ENCODE measurements around the gene FBXO34.
A peak's percentile ranks its signal among the peaks of the same experiment; 100 is the strongest.

Gene FBXO34

GRCh38 chr14:55333711-55334485, 62.7 kb downstream of the FBXO34 start:
- DNase-seq: peak; percentile 33
- WGBS (ENCODE audit: extremely low coverage, insufficient coverage, low lambda C conversion rate): no CpG with 5 or more reads among the region's 4 CpGs
- Histone ChIP-seq H3K18ac (ENCODE audit: low read length) (no peak overlapping the region), H4K5ac (ENCODE audit: low read length) (no peak overlapping the region), H3K4ac (ENCODE audit: low read depth, low read length) (no peak overlapping the region), H3K27ac (ENCODE audit: low read depth, low read length) (no peak overlapping the region), H2BK120ac (ENCODE audit: low read depth, low read length) (no peak overlapping the region), H2AK5ac (ENCODE audit: low read length) (no peak overlapping the region), H3K23ac (ENCODE audit: low read length) (no peak overlapping the region), H3K36me3 (ENCODE audit: control insufficient read depth, insufficient read depth, low read length) (no peaks in the 10 kb centered on the region), H3K4me2 (ENCODE audit: low read length) (no peak overlapping the region), H3K4me3 (ENCODE audit: low read length) (no peak overlapping the region), H3K56ac (ENCODE audit: low read length) (no peak overlapping the region), H2BK15ac (replicated peaks; ENCODE audit: low read depth) (no peak overlapping the region), H3K27me3 (ENCODE audit: insufficient read depth, low read length, poor library complexity) (no peaks in the 10 kb centered on the region), H2BK5ac (ENCODE audit: low read length) (no peak overlapping the region), H3K4me1 (ENCODE audit: control insufficient read depth, low read depth, low read length) (peaks cover 4% of the 10 kb centered on the region), H3K79me2 (ENCODE audit: control insufficient read depth, insufficient read depth, low read length) (peaks cover 16% of the 10 kb centered on the region), H4K8ac (ENCODE audit: low read depth, low read length) (no peak overlapping the region), H3K9ac (ENCODE audit: low read length) (no peak overlapping the region), H3K79me1 (ENCODE audit: low read length) (peaks cover 15% of the 10 kb centered on the region)

- Histone ChIP-seq H3K56ac (ENCODE audit: low read length) (no peak overlapping the region), H3K18ac (ENCODE audit: low read length) (no peak overlapping the region), H2AK5ac (ENCODE audit: low read length) (no peak overlapping the region), H3K4me2 (ENCODE audit: low read length) (no peak overlapping the region), H3K9ac (ENCODE audit: low read length) (no peak overlapping the region), H4K5ac (ENCODE audit: low read length) (no peak overlapping the region), H3K4me1 (ENCODE audit: control insufficient read depth, low read depth, low read length) (peaks cover 4% of the 10 kb centered on the region), H3K79me2 (ENCODE audit: control insufficient read depth, insufficient read depth, low read length) (peaks cover 20% of the 10 kb centered on the region), H2BK15ac (replicated peaks; ENCODE audit: low read depth) (no peak overlapping the region), H3K4ac (ENCODE audit: low read depth, low read length) (no peak overlapping the region), H3K23ac (ENCODE audit: low read length) (no peak overlapping the region), H3K4me3 (ENCODE audit: low read length) (no peak overlapping the region), H3K27ac (ENCODE audit: low read depth, low read length) (no peak overlapping the region), H2BK5ac (ENCODE audit: low read length) (no peak overlapping the region), H2BK120ac (ENCODE audit: low read depth, low read length) (no peak overlapping the region), H3K36me3 (ENCODE audit: control insufficient read depth, insufficient read depth, low read length) (no peaks in the 10 kb centered on the region), H4K8ac (ENCODE audit: low read depth, low read length) (no peak overlapping the region), H3K79me1 (ENCODE audit: low read length) (peaks cover 20% of the 10 kb centered on the region), H3K27me3 (ENCODE audit: insufficient read depth, low read length, poor library complexity) (no peaks in the 10 kb centered on the region)
- DNase-seq: no peak
- WGBS (ENCODE audit: extremely low coverage, insufficient coverage, low lambda C conversion rate): no CpG with 5 or more reads among the region's 2 CpGs
Measured at GRCh38 chr14:55336162-55336561, 64.9 kb downstream of the FBXO34 start.

DNA sequence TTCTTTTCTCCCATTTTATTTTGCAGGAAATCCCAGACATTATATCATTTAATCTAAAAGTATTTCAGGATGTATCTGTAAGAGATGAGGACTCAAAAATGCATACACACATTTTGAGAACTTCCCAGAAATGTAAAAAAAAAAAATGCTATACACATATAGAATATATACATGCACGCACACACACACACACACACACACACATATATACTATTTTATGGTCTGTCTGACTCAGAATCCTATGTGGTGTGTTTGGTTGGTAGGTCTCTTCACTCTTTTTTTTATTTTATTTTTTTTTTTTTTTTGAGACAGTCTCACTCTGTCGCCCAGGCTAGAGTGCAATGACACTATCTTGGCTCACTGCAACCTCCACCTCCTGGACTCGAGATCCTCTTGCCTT, 65.5 kb downstream of the FBXO34 start:
- no peak overlapping the region for H3K4me3 ChIP-seq (ENCODE audit: low read length)
- H3K79me2 ChIP-seq (ENCODE audit: control insufficient read depth, insufficient read depth, low read length): peaks cover 20% of the 10 kb centered on the region
- no CpG with 5 or more reads among the region's 3 CpGs for WGBS (ENCODE audit: extremely low coverage, insufficient coverage, low lambda C conversion rate)

GRCh38 chr14:55339770-55340169, 68.5 kb downstream of the FBXO34 start:
- H2BK5ac ChIP-seq (ENCODE audit: low read length): no peak overlapping the region
- no peak for DNase-seq
- H2BK120ac ChIP-seq (ENCODE audit: low read depth, low read length): no peak overlapping the region
- no peak overlapping the region for H2AK5ac ChIP-seq (ENCODE audit: low read length)
- H3K23ac ChIP-seq (ENCODE audit: low read length): no peak overlapping the region
- no peaks in the 10 kb centered on the region for H3K27me3 ChIP-seq (ENCODE audit: insufficient read depth, low read length, poor library complexity)
- peaks cover 7% of the 10 kb centered on the region for H3K79me2 ChIP-seq (ENCODE audit: control insufficient read depth, insufficient read depth, low read length)
- H4K8ac ChIP-seq (ENCODE audit: low read depth, low read length): no peak overlapping the region
- H3K79me1 ChIP-seq (ENCODE audit: low read length): peaks cover 12% of the 10 kb centered on the region
- no peak overlapping the region for H2BK15ac ChIP-seq (replicated peaks; ENCODE audit: low read depth)
- no peaks in the 10 kb centered on the region for H3K4me1 ChIP-seq (ENCODE audit: control insufficient read depth, low read depth, low read length)
- no peak overlapping the region for H3K9ac ChIP-seq (ENCODE audit: low read length)
- no CpG with 5 or more reads among the region's 2 CpGs for WGBS (ENCODE audit: extremely low coverage, insufficient coverage, low lambda C conversion rate)
- H4K5ac ChIP-seq (ENCODE audit: low read length): no peak overlapping the region
- H3K4me3 ChIP-seq (ENCODE audit: low read length): no peak overlapping the region
- no peak overlapping the region for H3K4me2 ChIP-seq (ENCODE audit: low read length)
- no peak overlapping the region for H3K18ac ChIP-seq (ENCODE audit: low read length)
- no peak overlapping the region for H3K27ac ChIP-seq (ENCODE audit: low read depth, low read length)
- no peak overlapping the region for H3K56ac ChIP-seq (ENCODE audit: low read length)
- H3K36me3 ChIP-seq (ENCODE audit: control insufficient read depth, insufficient read depth, low read length): no peaks in the 10 kb centered on the region
- H3K4ac ChIP-seq (ENCODE audit: low read depth, low read length): no peak overlapping the region

More for the DNA sequence above, 65.5 kb downstream of the FBXO34 start:
- Histone ChIP-seq H3K4me2 (ENCODE audit: low read length) (no peak overlapping the region), H3K4ac (ENCODE audit: low read depth, low read length) (no peak overlapping the region), H2BK120ac (ENCODE audit: low read depth, low read length) (no peak overlapping the region), H4K5ac (ENCODE audit: low read length) (no peak overlapping the region), H3K79me1 (ENCODE audit: low read length) (peaks cover 21% of the 10 kb centered on the region), H4K8ac (ENCODE audit: low read depth, low read length) (no peak overlapping the region), H3K18ac (ENCODE audit: low read length) (no peak overlapping the region), H2AK5ac (ENCODE audit: low read length) (no peak overlapping the region), H3K27ac (ENCODE audit: low read depth, low read length) (no peak overlapping the region), H3K4me1 (ENCODE audit: control insufficient read depth, low read depth, low read length) (peaks cover 4% of the 10 kb centered on the region), H3K56ac (ENCODE audit: low read length) (no peak overlapping the region), H2BK5ac (ENCODE audit: low read length) (no peak overlapping the region), H2BK15ac (replicated peaks; ENCODE audit: low read depth) (no peak overlapping the region), H3K27me3 (ENCODE audit: insufficient read depth, low read length, poor library complexity) (no peaks in the 10 kb centered on the region), H3K9ac (ENCODE audit: low read length) (no peak overlapping the region), H3K23ac (ENCODE audit: low read length) (no peak overlapping the region), H3K36me3 (ENCODE audit: control insufficient read depth, insufficient read depth, low read length) (no peaks in the 10 kb centered on the region)
- DNase-seq: no peak

DNA sequence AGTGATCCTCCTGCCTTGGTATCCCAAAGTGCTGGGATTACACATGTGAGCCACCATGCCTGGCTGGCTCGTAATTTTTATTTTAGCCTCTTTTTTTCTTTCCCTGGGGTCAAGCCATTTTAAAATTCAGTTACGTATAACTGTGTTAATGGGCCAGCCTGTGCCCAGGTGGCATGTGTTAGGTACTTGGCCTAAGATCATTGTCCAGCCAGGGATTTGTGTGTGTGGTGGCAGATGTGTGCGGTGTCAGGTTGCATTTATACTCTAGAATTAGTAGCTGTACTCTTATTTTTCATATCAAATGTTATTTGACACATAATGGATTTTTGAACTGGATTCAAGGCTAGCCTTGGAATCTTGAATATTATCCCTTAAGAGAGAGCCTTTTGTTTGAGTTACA, 69.3 kb downstream of the FBXO34 start:
- Histone ChIP-seq H3K4me2 (ENCODE audit: low read length) (no peak overlapping the region), H3K9ac (ENCODE audit: low read length) (no peak overlapping the region), H3K4me1 (ENCODE audit: control insufficient read depth, low read depth, low read length) (no peaks in the 10 kb centered on the region), H4K8ac (ENCODE audit: low read depth, low read length) (no peak overlapping the region), H4K5ac (ENCODE audit: low read length) (no peak overlapping the region), H3K36me3 (ENCODE audit: control insufficient read depth, insufficient read depth, low read length) (no peaks in the 10 kb centered on the region), H3K4me3 (ENCODE audit: low read length) (no peak overlapping the region), H3K27me3 (ENCODE audit: insufficient read depth, low read length, poor library complexity) (no peaks in the 10 kb centered on the region), H3K79me1 (ENCODE audit: low read length) (peaks cover 12% of the 10 kb centered on the region), H2BK15ac (replicated peaks; ENCODE audit: low read depth) (no peak overlapping the region), H3K56ac (ENCODE audit: low read length) (no peak overlapping the region), H3K18ac (ENCODE audit: low read length) (no peak overlapping the region), H3K23ac (ENCODE audit: low read length) (no peak overlapping the region), H2BK5ac (ENCODE audit: low read length) (no peak overlapping the region), H3K4ac (ENCODE audit: low read depth, low read length) (no peak overlapping the region), H2AK5ac (ENCODE audit: low read length) (no peak overlapping the region), H3K27ac (ENCODE audit: low read depth, low read length) (no peak overlapping the region), H3K79me2 (ENCODE audit: control insufficient read depth, insufficient read depth, low read length) (peaks cover 6% of the 10 kb centered on the region), H2BK120ac (ENCODE audit: low read depth, low read length) (no peak overlapping the region)
- no peak for DNase-seq
- no CpG with 5 or more reads among the region's 3 CpGs for WGBS (ENCODE audit: extremely low coverage, insufficient coverage, low lambda C conversion rate)

DNA sequence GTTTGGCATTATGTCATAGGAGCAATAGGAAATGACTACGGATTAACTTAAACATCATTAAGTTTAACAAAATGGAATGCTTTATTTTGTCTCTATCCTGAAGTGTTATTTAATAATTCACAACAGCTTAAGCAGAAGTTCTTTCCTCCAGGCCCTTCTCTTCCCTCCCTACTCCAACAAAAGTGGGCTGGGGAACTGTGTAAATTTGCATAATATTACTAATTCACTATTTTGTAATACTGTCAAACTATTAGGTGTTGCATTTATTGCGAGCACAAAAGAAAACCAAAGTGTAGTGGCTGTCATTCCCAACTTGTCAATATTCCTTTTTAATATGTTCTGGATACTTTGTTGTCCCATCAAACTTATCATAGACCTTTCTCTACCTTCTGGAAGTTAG, 70.6 kb downstream of the FBXO34 start:
- no peak overlapping the region for H3K4me2 ChIP-seq (ENCODE audit: low read length)
- H4K8ac ChIP-seq (ENCODE audit: low read depth, low read length): no peak overlapping the region
- H3K79me1 ChIP-seq (ENCODE audit: low read length): peaks cover 18% of the 10 kb centered on the region
- H4K5ac ChIP-seq (ENCODE audit: low read length): no peak overlapping the region
- DNase-seq: no peak
- no peaks in the 10 kb centered on the region for H3K27me3 ChIP-seq (ENCODE audit: insufficient read depth, low read length, poor library complexity)
- no peak overlapping the region for H3K23ac ChIP-seq (ENCODE audit: low read length)
- H2BK15ac ChIP-seq (replicated peaks; ENCODE audit: low read depth): no peak overlapping the region
- no peak overlapping the region for H3K27ac ChIP-seq (ENCODE audit: low read depth, low read length)
- H2AK5ac ChIP-seq (ENCODE audit: low read length): no peak overlapping the region
- H3K4me1 ChIP-seq (ENCODE audit: control insufficient read depth, low read depth, low read length): no peaks in the 10 kb centered on the region
- no peak overlapping the region for H3K4me3 ChIP-seq (ENCODE audit: low read length)
- no peak overlapping the region for H3K9ac ChIP-seq (ENCODE audit: low read length)
- H3K18ac ChIP-seq (ENCODE audit: low read length): no peak overlapping the region
- no peaks in the 10 kb centered on the region for H3K36me3 ChIP-seq (ENCODE audit: control insufficient read depth, insufficient read depth, low read length)
- no peak overlapping the region for H3K4ac ChIP-seq (ENCODE audit: low read depth, low read length)
- no peak overlapping the region for H2BK5ac ChIP-seq (ENCODE audit: low read length)
- peaks cover 6% of the 10 kb centered on the region for H3K79me2 ChIP-seq (ENCODE audit: control insufficient read depth, insufficient read depth, low read length)
- H2BK120ac ChIP-seq (ENCODE audit: low read depth, low read length): no peak overlapping the region
- WGBS (ENCODE audit: extremely low coverage, insufficient coverage, low lambda C conversion rate): no CpG with 5 or more reads among the region's 2 CpGs
- no peak overlapping the region for H3K56ac ChIP-seq (ENCODE audit: low read length)
